ENCODE measurements around the gene SLC15A2. TPM values are rescaled to one million over a fixed set of nuclear protein-coding genes. Genes with fewer than 3 reads are reported as not detected.

Gene SLC15A2
- 1.1 and 3.0 TPM in 2 replicates for total RNA-seq

DNA sequence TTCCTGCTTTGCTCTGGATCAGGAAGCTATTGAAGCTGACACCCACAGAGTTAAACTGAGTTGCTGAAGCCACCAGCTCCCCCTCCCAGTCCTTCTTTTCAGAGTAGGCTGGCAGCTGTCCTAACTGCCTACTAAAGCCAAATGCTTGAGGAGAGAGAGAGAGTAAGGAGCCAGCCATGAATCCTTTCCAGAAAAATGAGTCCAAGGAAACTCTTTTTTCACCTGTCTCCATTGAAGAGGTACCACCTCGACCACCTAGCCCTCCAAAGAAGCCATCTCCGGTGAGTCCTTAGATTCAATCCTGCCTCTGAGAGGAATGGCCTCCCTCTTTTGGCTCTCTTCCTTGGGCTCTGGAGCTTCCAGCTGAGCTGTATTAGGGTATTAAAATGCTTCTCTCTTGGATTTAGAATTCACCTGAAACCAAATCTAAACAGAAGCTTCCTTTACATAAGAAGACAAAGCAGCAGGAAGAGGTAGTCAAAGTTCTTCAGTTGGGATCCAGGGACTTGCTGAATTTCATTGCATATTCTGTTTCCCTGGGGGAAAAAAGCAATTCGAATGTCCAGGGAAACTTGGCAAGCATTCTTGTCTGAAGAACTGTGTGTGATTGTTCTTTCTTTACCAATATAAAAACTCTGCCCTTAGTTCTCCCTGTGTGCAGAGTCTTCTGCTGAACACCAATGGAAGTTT is at the start of gene SLC15A2:
TSS of gene SLC15A2 (plus strand) at position 101 of the 690 bp plus-strand sequence. CDS start at position 177, 76 bp downstream.

Other genes with a start within 250 kb of the SLC15A2 start
- 0.84 and 1.6 TPM in 2 replicates for gene HCLS1, start 233.5 kb upstream of the SLC15A2 start, total RNA-seq
- gene GOLGB1, start 144.7 kb upstream of the SLC15A2 start, total RNA-seq = 16.2 and 23.5 TPM in 2 replicates
- gene IQCB1, start 59.3 kb upstream of the SLC15A2 start, total RNA-seq = 7.9 and 12.9 TPM in 2 replicates
- 3.2 and 5.7 TPM in 2 replicates for gene EAF2, start 59.2 kb upstream of the SLC15A2 start, total RNA-seq
- gene ILDR1, start 127.8 kb downstream of the SLC15A2 start, total RNA-seq = 1.7 and 1.9 TPM in 2 replicates
- gene CD86, start 161.0 kb downstream of the SLC15A2 start, total RNA-seq = 0.21 TPM in 1 of 2 replicates, not detected in the other

Data from airway epithelial cell (primary cell).